CD1c-positive myeloid dendritic cell (primary cell): Measurements from ENCODE around the gene FAM117B.

Experiments used
- DNase-seq: peaks from one replicate; pipeline ENCODE4 v3.0.0-alpha.2; 2016; ENCODE audit errors: extremely low spot score

Gene FAM117B

GRCh38 chr2:202814226-202814625, 179.5 kb downstream of the FAM117B start:
- no peak for DNase-seq

DNA sequence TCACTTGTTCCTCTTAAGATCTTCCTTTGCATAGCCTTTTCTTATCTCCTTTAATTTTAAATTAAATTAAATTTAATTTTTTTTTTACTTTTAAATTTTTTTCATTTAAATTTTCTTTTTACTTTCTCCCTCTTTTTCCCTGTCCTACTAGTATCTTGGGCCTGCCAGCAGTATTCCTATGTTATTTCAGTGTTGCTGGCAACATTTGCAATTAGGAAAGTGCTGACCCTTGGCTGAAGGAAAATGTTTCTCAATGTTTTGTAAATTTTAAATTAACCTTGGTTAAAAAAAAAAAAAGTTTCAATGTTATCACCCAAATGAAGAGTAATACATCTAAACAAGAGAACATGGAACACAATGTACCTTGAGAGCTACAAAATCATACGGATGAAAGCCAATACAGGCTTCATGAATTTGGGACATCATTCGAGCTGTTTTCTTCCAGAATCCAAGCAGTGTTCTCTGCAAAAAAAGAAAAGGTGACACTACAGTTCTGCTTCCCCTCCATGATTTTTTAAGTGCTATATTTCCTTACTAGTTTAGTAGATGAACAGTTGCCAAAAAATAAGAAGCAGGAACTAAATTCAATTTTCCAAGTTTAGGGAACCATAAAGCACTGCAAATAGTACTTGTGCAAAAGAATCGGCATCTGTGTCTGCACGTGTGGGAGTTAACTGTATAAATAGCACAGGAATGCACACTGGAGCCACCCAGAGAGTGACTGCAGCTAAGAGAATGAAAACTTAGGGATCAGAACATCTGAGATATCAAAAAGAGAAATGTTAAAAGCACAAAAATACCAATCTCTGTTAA, 181.0 kb downstream of the FAM117B start:
- no peak for DNase-seq

DNA sequence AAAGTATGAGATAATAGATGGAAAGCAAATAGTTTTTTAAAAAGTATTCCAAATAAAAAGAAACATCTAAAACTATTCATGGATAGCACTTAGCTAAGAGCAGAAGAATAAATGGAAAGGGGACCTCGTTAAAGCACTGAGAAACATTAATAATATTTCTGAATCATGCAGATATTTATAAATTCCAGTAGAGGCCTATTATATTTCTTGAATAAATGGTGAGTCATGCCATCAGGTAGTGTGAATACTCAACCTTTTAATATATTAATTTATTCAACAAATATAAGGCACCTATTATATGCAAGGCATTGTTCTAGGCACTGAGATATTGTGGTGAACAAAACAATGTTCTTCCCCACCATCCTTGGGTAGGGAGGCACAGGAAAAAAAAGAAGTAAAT, 183.0 kb downstream of the FAM117B start:
- no peak for DNase-seq

DNA sequence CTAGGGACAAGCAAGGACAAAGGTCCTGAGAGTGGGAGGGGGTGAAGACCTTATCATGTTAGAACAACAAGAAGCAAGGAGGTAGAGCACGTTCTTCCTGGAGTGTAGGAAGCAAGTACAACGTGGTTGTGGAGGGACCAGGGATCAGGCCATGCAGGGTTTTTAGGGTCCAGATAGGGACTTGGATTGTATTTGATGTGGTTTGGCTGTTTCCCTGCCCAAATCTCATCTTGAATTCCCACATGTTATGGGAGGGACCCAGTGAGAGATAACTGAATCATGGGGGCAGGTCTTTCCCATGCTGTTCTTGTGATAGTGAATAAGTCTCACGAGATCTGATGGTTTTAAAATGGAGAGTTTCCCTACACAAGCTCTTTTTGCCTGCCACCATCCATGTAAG, 183.6 kb downstream of the FAM117B start:
- DNase-seq = no peak
